ENCODE measurements around the gene ALKBH2. TPM values are rescaled to one million over a fixed set of nuclear protein-coding genes. Genes with fewer than 3 reads are reported as not detected.

The ALKBH2 gene
- polyA plus RNA-seq (2011; rRNA removed) (19.6 and 23.3 TPM in 2 replicates), polyA minus RNA-seq (2011; rRNA and poly(A)+ RNA removed) (6.1 and 9.1 TPM in 2 replicates)

DNA sequence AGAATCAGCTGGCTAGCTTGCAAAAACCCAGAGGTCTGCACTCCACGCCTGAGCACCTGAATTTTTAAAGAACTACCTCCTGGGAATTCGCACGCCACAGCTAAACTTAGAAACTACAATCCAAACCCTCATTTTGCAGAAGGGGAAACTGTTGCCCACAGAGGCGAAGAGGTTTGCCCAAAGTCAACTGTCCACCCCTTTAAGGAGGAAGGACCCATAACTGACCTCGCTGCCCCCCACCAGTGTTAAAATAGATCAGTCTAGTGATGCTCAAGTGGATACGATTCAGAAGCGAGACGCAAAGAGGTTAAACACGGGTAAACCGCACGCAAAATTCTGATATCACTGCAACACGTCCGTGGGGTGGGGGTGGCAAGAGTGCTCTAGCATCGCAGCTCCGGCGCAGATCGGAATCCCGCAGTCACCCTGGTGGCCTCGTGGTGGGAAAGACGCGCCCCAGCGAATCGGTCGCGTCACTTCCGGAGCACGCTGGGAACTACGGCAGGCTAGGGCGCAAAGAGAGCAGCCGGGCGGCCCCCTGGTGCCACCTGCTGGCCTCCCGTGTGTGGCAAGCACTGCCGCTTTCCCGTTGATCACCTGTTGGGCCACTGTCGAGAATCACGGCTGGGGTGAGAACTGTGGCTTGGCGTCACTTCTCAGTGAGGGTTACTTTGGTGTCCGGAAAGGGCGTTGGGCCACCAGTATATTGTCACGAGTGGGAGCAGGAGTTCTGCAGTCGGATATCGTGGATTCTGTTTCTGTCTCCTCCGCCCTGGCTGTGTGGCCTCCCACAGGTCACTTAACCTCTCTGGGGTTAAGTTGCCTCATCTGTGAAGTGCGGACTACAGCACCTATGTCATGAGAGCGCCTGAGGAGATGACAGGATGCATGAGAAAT lies at the start of gene ALKBH2:
Gene ALKBH2, minus strand, starts transcription at position 451 of the 897 bp plus-strand sequence. CDS start 686 bp downstream, outside the sequence.
- DNase-seq (ENCODE audit: low read depth) = peak; percentile 27
- ChIA-PET POLR2A (interaction anchor here (0.5 kb wide), 1 partner anchor 254 kb away, joined by 3 read pairs; no protein-coding TSS in a partner anchor), CTCF (interaction anchor here (0.7 to 1.8 kb wide), 22 partner anchors 8 to 523 kb away, joined by 3 to 8 read pairs (median 4); partner anchors contain the start of gene SVOP)
- H3K27me3 ChIP-seq (ENCODE audit: control insufficient read depth, insufficient read depth, low read length) = no peaks in the 10 kb centered on the region
- TF ChIP-seq, protein P1, sequence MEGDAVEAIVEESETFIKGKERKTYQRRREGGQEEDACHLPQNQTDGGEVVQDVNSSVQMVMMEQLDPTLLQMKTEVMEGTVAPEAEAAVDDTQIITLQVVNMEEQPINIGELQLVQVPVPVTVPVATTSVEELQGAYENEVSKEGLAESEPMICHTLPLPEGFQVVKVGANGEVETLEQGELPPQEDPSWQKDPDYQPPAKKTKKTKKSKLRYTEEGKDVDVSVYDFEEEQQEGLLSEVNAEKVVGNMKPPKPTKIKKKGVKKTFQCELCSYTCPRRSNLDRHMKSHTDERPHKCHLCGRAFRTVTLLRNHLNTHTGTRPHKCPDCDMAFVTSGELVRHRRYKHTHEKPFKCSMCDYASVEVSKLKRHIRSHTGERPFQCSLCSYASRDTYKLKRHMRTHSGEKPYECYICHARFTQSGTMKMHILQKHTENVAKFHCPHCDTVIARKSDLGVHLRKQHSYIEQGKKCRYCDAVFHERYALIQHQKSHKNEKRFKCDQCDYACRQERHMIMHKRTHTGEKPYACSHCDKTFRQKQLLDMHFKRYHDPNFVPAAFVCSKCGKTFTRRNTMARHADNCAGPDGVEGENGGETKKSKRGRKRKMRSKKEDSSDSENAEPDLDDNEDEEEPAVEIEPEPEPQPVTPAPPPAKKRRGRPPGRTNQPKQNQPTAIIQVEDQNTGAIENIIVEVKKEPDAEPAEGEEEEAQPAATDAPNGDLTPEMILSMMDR (IDR thresholded peaks at IDR 0.05; ENCODE audit: insufficient read depth, low read depth, low read length) = peak; percentile 99
- H3K36me3 ChIP-seq (ENCODE audit: control insufficient read depth, insufficient read depth, low read length) = peaks cover 3% of the 10 kb centered on the region; the same call in 1 of the 2 replicates
- H3K4me3 ChIP-seq (ENCODE audit: low read depth, low read length) = peak within 1 kb of the TSS; percentile 58

GRCh38 chr12:109140560-109140959 lies 47.3 kb upstream of the ALKBH2 start:
- ChIA-PET POLR2A (no interaction called here), CTCF (interaction anchor here (0.6 to 1.1 kb wide), 2 partner anchors 245 to 254 kb away, joined by 3 read pairs; no protein-coding TSS in a partner anchor)
- no peak overlapping the region for H3K4me3 ChIP-seq (ENCODE audit: low read depth, low read length)
- no peaks in the 10 kb centered on the region for H3K36me3 ChIP-seq (ENCODE audit: control insufficient read depth, insufficient read depth, low read length)
- H3K27me3 ChIP-seq (ENCODE audit: control insufficient read depth, insufficient read depth, low read length) = no peaks in the 10 kb centered on the region; the same call in 1 of the 2 replicates
- TF ChIP-seq, protein P1 (IDR thresholded peaks at IDR 0.05; ENCODE audit: insufficient read depth, low read depth, low read length) = no peak
- no peak for DNase-seq (ENCODE audit: low read depth)

- ChIA-PET POLR2A (no interaction called here), CTCF (interaction anchor here (1.1 kb wide), 1 partner anchor 245 kb away, joined by 3 read pairs; no protein-coding TSS in a partner anchor)
- Histone ChIP-seq H3K36me3 (ENCODE audit: control insufficient read depth, insufficient read depth, low read length) (no peaks in the 10 kb centered on the region), H3K4me3 (ENCODE audit: low read depth, low read length) (no peak overlapping the region), H3K27me3 (ENCODE audit: control insufficient read depth, insufficient read depth, low read length) (no peaks in the 10 kb centered on the region; the same call in 1 of the 2 replicates)
- TF ChIP-seq, protein P1 (IDR thresholded peaks at IDR 0.05; ENCODE audit: insufficient read depth, low read depth, low read length) = no peak
- no peak for DNase-seq (ENCODE audit: low read depth)
Measured at GRCh38 chr12:109139791-109140190, 46.5 kb upstream of the ALKBH2 start.

- no peaks in the 10 kb centered on the region for H3K36me3 ChIP-seq (ENCODE audit: control insufficient read depth, insufficient read depth, low read length)
- TF ChIP-seq, protein P1 (IDR thresholded peaks at IDR 0.05; ENCODE audit: insufficient read depth, low read depth, low read length) = no peak
- POLR2A ChIA-PET = no interaction called here
- CTCF ChIA-PET = no interaction called here
- H3K27me3 ChIP-seq (ENCODE audit: control insufficient read depth, insufficient read depth, low read length) = no peaks in the 10 kb centered on the region; the same call in 1 of the 2 replicates
- no peak for DNase-seq (ENCODE audit: low read depth)
- H3K4me3 ChIP-seq (ENCODE audit: low read depth, low read length) = no peak overlapping the region
Measured at GRCh38 chr12:109139360-109139759, 46.1 kb upstream of the ALKBH2 start.

DNA sequence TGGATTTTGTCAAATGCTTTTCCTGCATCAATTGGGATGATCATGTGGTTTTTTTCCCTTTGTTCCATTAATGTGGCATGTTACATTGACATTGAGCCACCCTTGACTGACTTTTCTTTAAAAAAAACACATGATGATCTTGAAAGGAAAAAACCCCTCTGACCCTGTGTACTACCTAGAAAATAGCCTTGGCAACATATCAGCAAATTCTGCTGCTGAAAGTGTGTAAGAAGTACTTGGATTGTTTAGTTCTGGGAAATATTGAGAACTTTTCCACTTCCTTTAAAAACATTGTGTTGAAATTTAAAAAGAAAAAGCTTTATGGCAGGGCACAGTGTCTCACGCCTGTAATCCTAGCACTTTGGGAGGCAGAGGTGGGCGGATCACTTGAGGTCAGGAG lies 43.8 kb upstream of the ALKBH2 start:
- POLR2A ChIA-PET = interaction anchor here (0.7 kb wide), 1 partner anchor 248 kb away, joined by 5 read pairs; no protein-coding TSS in a partner anchor
- DNase-seq (ENCODE audit: low read depth) = no peak
- H3K4me3 ChIP-seq (ENCODE audit: low read depth, low read length) = no peak overlapping the region
- TF ChIP-seq, protein P1 (IDR thresholded peaks at IDR 0.05; ENCODE audit: insufficient read depth, low read depth, low read length) = no peak
- CTCF ChIA-PET = interaction anchor here (1.2 kb wide), 1 partner anchor 25 kb away, joined by 4 read pairs; no protein-coding TSS in a partner anchor
- no peaks in the 10 kb centered on the region; the same call in none of the 2 replicates for H3K27me3 ChIP-seq (ENCODE audit: control insufficient read depth, insufficient read depth, low read length)
- H3K36me3 ChIP-seq (ENCODE audit: control insufficient read depth, insufficient read depth, low read length) = no peaks in the 10 kb centered on the region
